HCT116 (cell line): Measurements from ENCODE around the gene PAX5. TPM values are rescaled to one million over a fixed set of nuclear protein-coding genes. Genes with fewer than 3 reads are reported as not detected.

ENCODE experiments used
- ATAC-seq: fragments of 200-7000 bp; cut with Tn5 transposase; 2 replicates; pipeline ENCODE4 v1.9.1; 2020; ENCODE audit warnings: mild to moderate bottlenecking, moderate library complexity
- BruUV-seq: library from RNA; stranded (reverse); fragments of 400-500 nt; replicated peaks from 2 replicates; lab custom pipeline; 2021; lab: Mats Ljungman, UMichigan
- CTCF ChIA-PET: fragments of 300-600 bp; sonication (Branson Sonifier 250); formaldehyde crosslinking; loops from one replicate; lab custom pipeline; 2021; ENCODE audit warnings: antibody characterized with exemption; lab: Charles Lee
- POLR2A ChIA-PET: fragments of 300-600, 350-600 bp; sonication (Branson Sonifier 250); formaldehyde crosslinking; loops from one replicate; lab custom pipeline; 2021; ENCODE audit warnings: antibody characterized with exemption; lab: Charles Lee
- RAD21 ChIA-PET, 2 experiments: fragments of 300-600 bp; sonication (Branson Sonifier 250); formaldehyde crosslinking; loops; one replicate each; lab custom pipeline; 2023; ENCODE audit warnings: low total read pairs in 2 of 2; ENCODE audit not compliant: uncharacterized antibody in 2 of 2, unreplicated experiment in 2 of 2, low non-redundant PET in 1 of 2; lab: Charles Lee
- DNase-seq: peaks from one replicate; pipeline ENCODE4 v3.0.0-alpha.2; 2010; ENCODE audit warnings: low read depth, low spot score
- H2AFZ ChIP-seq: fragments of 200-600 bp; shearing (Covaris generic), sonication (generic); 2 replicates; pipeline ENCODE4 v1.6.1; 2017; ENCODE audit warnings: low read depth, mixed run types, mixed read lengths, antibody characterized with exemption, low read length; ENCODE audit not compliant: poor library complexity, severe bottlenecking
- H3K27ac ChIP-seq: 2 replicates; pipeline ENCODE4 v1.5.1; 2012; ENCODE audit warnings: low read depth, low read length
- H3K27me3 ChIP-seq: fragments of 200-600 bp; sonication (generic); 2 replicates; pipeline ENCODE4 v1.6.1; 2016; ENCODE audit warnings: mixed run types, low read length, mixed read lengths; ENCODE audit not compliant: insufficient read depth
- H3K36me3 ChIP-seq, 2 experiments: fragments of 200-500 bp in 1 of 2; fragments of 200-600 bp in 1 of 2; sonication (Bioruptor generic) in 1 of 2; sonication (generic) in 1 of 2; 2 replicates each; pipeline versions ENCODE4 v1.5.1 to v1.6.1; 2014 to 2016; ENCODE audit warnings: low read length in 2 of 2, inconsistent platforms in 1 of 2, mixed read lengths in 1 of 2, mixed run types in 1 of 2; ENCODE audit not compliant: insufficient read depth in 2 of 2, control insufficient read depth in 1 of 2
- H3K4me1 ChIP-seq, 2 experiments: fragments of 200-600 bp in 1 of 2; sonication (generic) in 1 of 2; 2 replicates each; pipeline versions ENCODE4 v1.5.1 to v1.6.1; 2012 to 2017; ENCODE audit warnings: low read length in 2 of 2, inconsistent platforms in 1 of 2, mild to moderate bottlenecking in 1 of 2, mixed read lengths in 1 of 2, mixed run types in 1 of 2, moderate library complexity in 1 of 2; ENCODE audit not compliant: insufficient read depth in 2 of 2, control insufficient read depth in 1 of 2
- H3K4me2 ChIP-seq: fragments of 200-600 bp; sonication (generic); 2 replicates; pipeline ENCODE4 v1.6.1; 2017; ENCODE audit warnings: mixed run types, low read length, mixed read lengths
- H3K4me3 ChIP-seq, 2 experiments: fragments of 200-600 bp in 1 of 2; sonication (generic) in 1 of 2; replicated peaks in 1 of 2; 2 replicates each; pipeline ENCODE4 v1.5.1; 2011 to 2016; ENCODE audit warnings: low read length in 2 of 2, control low read depth in 1 of 2, low read depth in 1 of 2, mild to moderate bottlenecking in 1 of 2, mixed read lengths in 1 of 2, mixed run types in 1 of 2
- H3K79me2 ChIP-seq: fragments of 200-600 bp; sonication (generic); 2 replicates; pipeline ENCODE4 v1.6.1; 2017; ENCODE audit warnings: mild to moderate bottlenecking, mixed run types, low read length, moderate library complexity, mixed read lengths; ENCODE audit not compliant: insufficient read depth
- H3K9ac ChIP-seq: fragments of 200-600 bp; sonication (generic); 2 replicates; pipeline ENCODE4 v1.6.1; 2016; ENCODE audit warnings: low read length, mixed read lengths
- H3K9me2 ChIP-seq: fragments of 200-600 bp; sonication (generic), shearing (Covaris generic); 2 replicates; pipeline ENCODE4 v1.6.1; 2017; ENCODE audit warnings: mixed run types, mild to moderate bottlenecking, moderate library complexity; ENCODE audit not compliant: insufficient read depth
- H3K9me3 ChIP-seq, 2 experiments: fragments of 200-500 bp in 1 of 2; fragments of 200-600 bp in 1 of 2; sonication (Bioruptor generic) in 1 of 2; sonication (generic) in 1 of 2; 2 replicates each; pipeline ENCODE4 v1.6.1; 2014 to 2017; ENCODE audit warnings: low read length in 2 of 2, mixed read lengths in 2 of 2, inconsistent platforms in 1 of 2, low read depth in 1 of 2, mild to moderate bottlenecking in 1 of 2, mixed run types in 1 of 2, moderate library complexity in 1 of 2; ENCODE audit not compliant: control insufficient read depth in 1 of 2, insufficient read depth in 1 of 2
- H4K20me1 ChIP-seq: fragments of 200-600 bp; sonication (generic), shearing (Covaris generic); 2 replicates; pipeline ENCODE4 v1.6.1; 2017; ENCODE audit warnings: mixed run types, mild to moderate bottlenecking, moderate library complexity; ENCODE audit not compliant: insufficient read depth
- ATF3 ChIP-seq: IDR thresholded peaks from 2 replicates; pipeline ENCODE4 v1.6.1; 2012
- CBX3 ChIP-seq: IDR thresholded peaks from 2 replicates; pipeline ENCODE4 v1.6.1; 2012; ENCODE audit warnings: low read depth
- ELF1 ChIP-seq: IDR thresholded peaks from 2 replicates; pipeline ENCODE4 v1.6.1; 2012; ENCODE audit warnings: low read depth, borderline replicate concordance
- EZH2phosphoT487 ChIP-seq: fragments of 200-600 bp; IDR thresholded peaks from 2 replicates; pipeline ENCODE4 v1.6.1; 2018; ENCODE audit warnings: antibody characterized with exemption, borderline replicate concordance
- POLR2A ChIP-seq: IDR thresholded peaks from 2 replicates; pipeline ENCODE4 v1.7.0; 2011; ENCODE audit warnings: borderline replicate concordance; ENCODE audit not compliant: insufficient read depth, insufficient read length; ENCODE audit errors: extremely low read depth
- SIN3A ChIP-seq: IDR thresholded peaks from 2 replicates; pipeline ENCODE4 v1.6.1; 2012; ENCODE audit warnings: low read depth
- TCF7L2 ChIP-seq: IDR thresholded peaks from 2 replicates; pipeline ENCODE4 v1.7.0; 2011; ENCODE audit warnings: borderline replicate concordance, inconsistent platforms; ENCODE audit not compliant: insufficient read depth, insufficient read length; ENCODE audit errors: extremely low read depth
- YY1 ChIP-seq: IDR thresholded peaks from 2 replicates; pipeline ENCODE4 v1.6.1; 2011; ENCODE audit warnings: low read length, low read depth, moderate library complexity, mild to moderate bottlenecking; ENCODE audit not compliant: insufficient replicate concordance; ENCODE audit errors: extremely low read depth
- ZBTB33 ChIP-seq: IDR thresholded peaks from 2 replicates; pipeline ENCODE4 v1.6.1; 2011; ENCODE audit warnings: mild to moderate bottlenecking, low read length, moderate library complexity; ENCODE audit not compliant: insufficient replicate concordance; ENCODE audit errors: extremely low read depth
- ZNF274 ChIP-seq: fragments of 200-500 bp; sonication (Bioruptor generic); IDR thresholded peaks from 2 replicates; pipeline ENCODE4 v1.6.1; 2014; ENCODE audit warnings: mild to moderate bottlenecking, low read depth, low read length, inconsistent platforms
- intact Hi-C: fragments of 100-400 bp; cut with micrococcal nuclease; formaldehyde crosslinking; loops from 2 replicates; pipeline ENCODE4 v1.10.0; 2022
- total RNA-seq: library from RNA; stranded (reverse); gene quantifications from one replicate; pipeline ENCODE4 v1.2.1, GENCODE V29; 2021; ENCODE audit not compliant: unreplicated experiment

Gene PAX5
- total RNA-seq, 1 experiment from 2014 or later = 0.17 TPM

GRCh38 chr9:36898431-36899020, 135.5 kb downstream of the PAX5 start:
- H3K4me2 ChIP-seq = no peak overlapping the region
- H3K27me3 ChIP-seq = peaks cover 88% of the 10 kb centered on the region
- TF ChIP-seq ELF1 = no peak
- no peak for TF ChIP-seq TCF7L2
- TF ChIP-seq ZBTB33 = no peak
- no peak for TF ChIP-seq YY1
- TF ChIP-seq ATF3 = no peak
- TF ChIP-seq SIN3A = no peak
- TF ChIP-seq CBX3 = no peak
- no peak for TF ChIP-seq POLR2A
- no peak for TF ChIP-seq EZH2phosphoT487
- no peak for TF ChIP-seq ZNF274
- no peaks in the 10 kb centered on the region for H4K20me1 ChIP-seq
- H3K36me3 ChIP-seq = no peaks in the 10 kb centered on the region
- POLR2A ChIA-PET = no interaction called here
- H3K9me3 ChIP-seq = no peaks in the 10 kb centered on the region
- H3K4me1 ChIP-seq = no peaks in the 10 kb centered on the region
- RAD21 ChIA-PET = no interaction called here
- no peak overlapping the region for H3K9ac ChIP-seq
- no peak overlapping the region for H3K27ac ChIP-seq
- H3K9me2 ChIP-seq = no peaks in the 10 kb centered on the region
- H3K4me3 ChIP-seq = no peak overlapping the region
- CTCF ChIA-PET = no interaction called here
- no peak for DNase-seq
- intact Hi-C loops = no loop called here
- no peak overlapping the region for H2AFZ ChIP-seq
- BruUV-seq = no TSS peak
- no peak for ATAC-seq
- H3K79me2 ChIP-seq = no peaks in the 10 kb centered on the region
